ENCODE measurements around the gene VPS11. TPM values are rescaled to one million over a fixed set of nuclear protein-coding genes. Genes with fewer than 3 reads are reported as not detected.

The VPS11 gene
- total RNA-seq, 2 donors from 2014 or later, result 17.6 to 50.1 TPM

- DNase-seq, result no peak
- intact Hi-C loops (cut with DNase I), result no loop called here
- H3K36me3 ChIP-seq (replicated peaks in 1 of 2; ENCODE audit: insufficient read depth in 1 of 2, low read depth in 2 of 2), result peaks cover 0 to 21% of the 10 kb centered on the region in 2 donors
Measured at GRCh38 chr11:119042927-119043326, 24.7 kb upstream of the VPS11 start.

GRCh38 chr11:119044708-119045107 is 22.9 kb upstream of the VPS11 start:
- WGBS, 2 donors, result 81 to 92% methylated on average over 3 to 6 of the region's 6 CpGs
- TF ChIP-seq CTCF (IDR thresholded peaks at IDR 0.05) (peak in 1 of 7 experiments; percentile 6), POLR2A (IDR thresholded peaks at IDR 0.05) (no peak)
- H3K36me3 ChIP-seq (replicated peaks in 1 of 2; ENCODE audit: insufficient read depth in 1 of 2, low read depth in 2 of 2), result peaks cover 8 to 38% of the 10 kb centered on the region in 2 donors
- intact Hi-C loops (cut with DNase I), result no loop called here
- no peak overlapping the region for H3K4me3 ChIP-seq
- no peaks in the 10 kb centered on the region for H3K27me3 ChIP-seq
- no peaks in the 10 kb centered on the region for H3K4me1 ChIP-seq
- DNase-seq (no peak), ATAC-seq (no peak)
- H3K9me3 ChIP-seq, result no peaks in the 10 kb centered on the region
- no peak overlapping the region for H3K27ac ChIP-seq

More at GRCh38 chr11:119042927-119043326, 24.7 kb upstream of the VPS11 start:
- Histone ChIP-seq H3K4me1 (no peaks in the 10 kb centered on the region), H3K27ac (no peak overlapping the region), H3K27me3 (no peaks in the 10 kb centered on the region), H3K4me3 (no peak overlapping the region), H3K9me3 (no peaks in the 10 kb centered on the region)
- ATAC-seq, result no peak
- 82 to 91% methylated on average over 9 of the region's 9 CpGs for WGBS, 2 donors
- no peak for TF ChIP-seq CTCF (IDR thresholded peaks at IDR 0.05)
- TF ChIP-seq POLR2A (IDR thresholded peaks at IDR 0.05), result no peak

GRCh38 chr11:119046489-119046888 is 21.1 kb upstream of the VPS11 start:
- Histone ChIP-seq H3K36me3 (replicated peaks in 1 of 2; ENCODE audit: insufficient read depth in 1 of 2, low read depth in 2 of 2) (peaks cover 8 to 49% of the 10 kb centered on the region in 2 donors), H3K27ac (no peak overlapping the region), H3K27me3 (no peaks in the 10 kb centered on the region), H3K4me1 (no peaks in the 10 kb centered on the region), H3K9me3 (no peaks in the 10 kb centered on the region), H3K4me3 (no peak overlapping the region)
- intact Hi-C loops (cut with DNase I), result no loop called here
- TF ChIP-seq POLR2A (IDR thresholded peaks at IDR 0.05), result no peak
- TF ChIP-seq CTCF (IDR thresholded peaks at IDR 0.05), result no peak
- ATAC-seq (no peak), DNase-seq (no peak)
- WGBS, 2 donors, result 97% methylated on average over 6 of the region's 6 CpGs; no CpG with 5 or more reads in 1 of the 2 donors

GRCh38 chr11:119047205-119047604 is 20.4 kb upstream of the VPS11 start:
- H3K4me1 ChIP-seq, result no peaks in the 10 kb centered on the region
- no peak for ATAC-seq
- DNase-seq, result no peak
- no peak overlapping the region for H3K4me3 ChIP-seq
- no peaks in the 10 kb centered on the region for H3K9me3 ChIP-seq
- 95 to 100% methylated on average over 6 of the region's 6 CpGs for WGBS, 2 donors
- H3K27ac ChIP-seq, result no peak overlapping the region
- peaks cover 8 to 56% of the 10 kb centered on the region in 2 donors for H3K36me3 ChIP-seq (replicated peaks in 1 of 2; ENCODE audit: insufficient read depth in 1 of 2, low read depth in 2 of 2)
- no peaks in the 10 kb centered on the region for H3K27me3 ChIP-seq
- intact Hi-C loops (cut with DNase I), result no loop called here
- TF ChIP-seq CTCF (IDR thresholded peaks at IDR 0.05) (no peak), POLR2A (IDR thresholded peaks at IDR 0.05) (no peak)

- Histone ChIP-seq H3K36me3 (replicated peaks in 1 of 2; ENCODE audit: insufficient read depth in 1 of 2, low read depth in 2 of 2) (peaks cover 15 to 65% of the 10 kb centered on the region in 2 donors), H3K27ac (no peak overlapping the region), H3K4me1 (no peaks in the 10 kb centered on the region), H3K4me3 (no peak overlapping the region), H3K9me3 (no peaks in the 10 kb centered on the region), H3K27me3 (no peaks in the 10 kb centered on the region)
- no peak for ATAC-seq
- intact Hi-C loops (cut with DNase I), result no loop called here
- DNase-seq, result no peak
- WGBS, 2 donors, result 83 to 91% methylated on average over 9 of the region's 9 CpGs
- TF ChIP-seq POLR2A (IDR thresholded peaks at IDR 0.05) (no peak), CTCF (IDR thresholded peaks at IDR 0.05) (no peak)
Measured at GRCh38 chr11:119048644-119049043, 19.0 kb upstream of the VPS11 start.
